ENCODE results near the gene NBAS.
A peak's percentile ranks its signal among the peaks of the same experiment; 100 is the strongest.

NBAS gene

GRCh38 chr2:15359716-15360531 lies 201.2 kb downstream of the NBAS start:
- no peak for DNase-seq (ENCODE audit: low read depth)

DNA sequence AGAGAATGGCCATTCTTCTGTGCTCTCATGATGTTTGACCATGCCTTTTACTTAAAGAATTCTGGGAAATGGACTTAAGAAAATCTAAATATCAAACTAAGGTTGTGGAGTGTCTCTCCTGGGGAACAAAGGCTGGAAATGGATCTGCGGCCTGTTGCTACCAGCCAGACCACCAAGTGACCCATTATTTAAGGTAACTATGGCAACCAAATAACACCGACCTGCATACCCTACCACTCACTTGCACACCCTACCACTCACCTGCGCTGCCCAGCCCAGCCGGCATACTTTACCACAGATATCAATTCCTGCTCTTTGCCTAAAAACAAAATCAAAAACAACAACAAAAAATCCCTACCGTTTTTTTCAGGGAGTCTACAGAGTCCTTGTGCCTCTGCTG lies 203.2 kb downstream of the NBAS start:
- no peak for DNase-seq (ENCODE audit: low read depth)

GRCh38 chr2:15357186-15357585 lies 203.9 kb downstream of the NBAS start:
- no peak for DNase-seq (ENCODE audit: low read depth)

DNA sequence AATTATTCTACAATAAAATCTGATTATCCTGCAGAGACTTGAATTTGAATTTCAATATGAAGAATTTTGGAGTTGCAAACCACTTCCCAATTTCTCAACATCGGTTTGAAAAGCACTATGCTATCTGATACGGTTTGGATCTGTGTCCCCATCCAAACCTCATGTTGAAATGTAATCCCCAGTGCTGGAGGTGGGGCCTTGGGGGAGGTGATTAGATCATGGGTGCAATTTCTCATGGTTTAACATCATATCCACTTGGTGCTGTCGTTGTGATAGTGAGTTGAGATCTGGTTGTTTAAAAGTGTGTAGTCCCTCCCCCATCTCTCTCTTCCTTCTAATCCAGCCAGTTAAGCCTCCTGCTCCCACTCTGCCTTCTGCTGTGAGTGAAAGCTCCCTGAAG lies 205.7 kb downstream of the NBAS start:
- DNase-seq (ENCODE audit: low read depth), result no peak

- DNase-seq (ENCODE audit: low read depth), result no peak
These were observed 206.4 kb downstream of the NBAS start for GRCh38 chr2:15354596-15355366.

GRCh38 chr2:15352363-15352762 lies 208.8 kb downstream of the NBAS start:
- no peak for DNase-seq (ENCODE audit: low read depth)

DNA sequence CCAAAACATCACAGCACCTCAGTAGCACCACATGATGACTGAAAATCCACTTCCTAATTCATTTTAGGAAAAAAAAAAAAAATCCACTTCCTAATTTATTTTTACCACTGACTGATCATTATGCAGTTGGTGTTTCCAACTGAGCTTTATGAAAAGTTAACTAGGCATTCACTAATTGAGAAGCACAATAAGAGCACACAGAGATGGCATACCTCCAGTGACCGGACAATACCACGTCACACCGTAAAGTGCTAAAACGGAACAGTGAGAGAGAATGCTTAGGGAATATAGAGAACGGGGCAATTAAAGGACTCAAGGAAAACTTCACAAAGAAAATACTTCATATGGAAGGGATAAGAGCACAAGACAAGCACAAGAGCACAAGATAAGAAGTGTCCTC lies 212.5 kb downstream of the NBAS start:
- DNase-seq (ENCODE audit: low read depth), result no peak

- DNase-seq (ENCODE audit: low read depth), result no peak
These were observed 213.1 kb downstream of the NBAS start for GRCh38 chr2:15348045-15348444.

- DNase-seq (ENCODE audit: low read depth), result no peak
These were observed 214.5 kb downstream of the NBAS start for GRCh38 chr2:15346624-15347023.

DNA sequence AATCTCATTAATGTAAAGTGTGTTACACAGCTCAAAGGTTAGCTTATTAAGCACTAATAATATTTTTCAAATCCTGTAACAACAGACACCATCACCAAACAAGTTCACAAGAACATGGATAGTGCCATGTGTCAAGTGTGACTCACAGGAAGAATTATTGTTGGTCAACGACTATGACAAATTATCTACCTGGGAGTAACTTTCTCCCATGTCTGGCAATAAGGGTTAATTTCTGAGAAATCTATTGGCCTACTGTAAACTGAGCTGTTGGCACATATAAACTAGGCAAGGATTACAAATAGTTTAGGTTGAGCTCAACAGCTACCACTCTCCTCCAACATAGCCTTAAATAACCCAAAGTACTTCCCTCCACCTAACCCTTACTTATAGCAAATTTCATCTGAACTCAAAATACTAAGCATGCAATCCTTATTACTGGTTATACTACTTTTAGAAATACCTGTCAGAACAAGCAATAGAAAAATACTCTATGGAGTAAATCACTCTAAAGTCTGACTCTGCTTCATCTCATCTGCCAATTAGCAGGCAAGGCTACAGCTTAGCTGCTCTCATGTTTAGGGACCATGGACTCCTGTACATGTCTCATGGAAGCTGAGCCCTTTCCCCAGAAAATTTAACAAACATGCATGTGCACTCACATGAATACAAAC lies 223.0 kb downstream of the NBAS start:
- DNase-seq (ENCODE audit: low read depth), result no peak

GRCh38 chr2:15334644-15335326 lies 226.3 kb downstream of the NBAS start:
- no peak for DNase-seq (ENCODE audit: low read depth)

- peak; percentile 38 for DNase-seq (ENCODE audit: low read depth)
These were observed 229.3 kb downstream of the NBAS start for GRCh38 chr2:15331787-15332186.

GRCh38 chr2:15325296-15325695 lies 235.8 kb downstream of the NBAS start:
- no peak for DNase-seq (ENCODE audit: low read depth)

GRCh38 chr2:15323227-15323626 lies 237.9 kb downstream of the NBAS start:
- no peak for DNase-seq (ENCODE audit: low read depth)

DNA sequence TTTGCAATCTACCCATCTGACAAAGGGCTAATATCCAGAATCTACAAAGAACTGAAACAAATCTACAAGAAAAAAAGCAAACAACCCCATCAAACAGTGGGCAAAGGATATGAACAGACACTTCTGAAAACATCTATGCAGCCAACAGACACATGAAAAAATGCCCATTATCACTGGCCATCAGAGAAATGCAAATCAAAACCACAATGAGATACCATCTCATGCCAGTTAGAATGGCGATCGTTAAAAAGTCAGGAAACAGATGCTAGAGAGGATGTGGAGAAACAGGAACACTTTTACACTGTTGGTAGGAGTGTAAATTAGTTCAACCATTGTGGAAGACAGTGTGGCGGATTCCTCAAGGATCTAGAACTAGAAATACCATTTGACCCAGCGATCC lies 239.7 kb downstream of the NBAS start:
- DNase-seq (ENCODE audit: low read depth), result peak; percentile 14

- no peak for DNase-seq (ENCODE audit: low read depth)
These were observed 244.7 kb downstream of the NBAS start for GRCh38 chr2:15316370-15316814.

DNA sequence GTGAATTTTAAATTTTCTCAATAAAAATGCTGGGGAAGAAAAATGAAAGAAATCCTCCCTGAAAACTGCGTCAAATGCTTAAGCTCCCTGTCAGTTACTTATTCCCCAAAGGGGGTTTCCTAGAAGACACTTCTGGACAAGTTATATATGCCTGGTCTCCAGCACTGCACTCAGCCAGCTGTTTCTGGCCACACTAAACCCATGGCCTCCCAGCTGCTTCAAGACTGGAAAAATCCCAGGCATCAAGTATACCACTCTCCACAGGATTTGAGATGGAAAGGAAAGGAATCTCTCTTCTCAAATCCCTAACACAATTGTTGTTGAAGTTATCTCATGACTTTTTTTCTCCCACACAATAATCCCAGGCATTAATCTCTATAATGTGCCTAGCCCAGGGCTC lies 245.7 kb downstream of the NBAS start:
- DNase-seq (ENCODE audit: low read depth), result no peak

DNA sequence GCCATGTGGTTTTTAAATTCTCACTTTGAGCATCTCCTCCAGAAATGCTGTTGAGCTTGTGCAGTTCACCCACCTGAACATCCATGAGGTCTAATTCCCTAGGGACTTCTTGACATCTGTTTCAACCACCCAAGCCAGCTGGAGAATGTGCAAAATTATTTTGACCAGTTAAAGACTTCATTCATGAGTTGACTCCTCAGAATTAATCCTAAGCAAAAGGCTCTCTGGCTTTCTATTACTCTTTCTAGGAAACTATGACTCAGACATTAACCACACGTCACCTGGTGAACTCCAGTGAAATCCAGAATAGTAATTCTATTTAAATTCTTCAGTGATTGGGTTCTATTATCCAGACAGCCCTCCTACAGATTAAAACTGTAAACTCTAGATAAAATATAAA lies 247.5 kb downstream of the NBAS start:
- no peak for DNase-seq (ENCODE audit: low read depth)

DNA sequence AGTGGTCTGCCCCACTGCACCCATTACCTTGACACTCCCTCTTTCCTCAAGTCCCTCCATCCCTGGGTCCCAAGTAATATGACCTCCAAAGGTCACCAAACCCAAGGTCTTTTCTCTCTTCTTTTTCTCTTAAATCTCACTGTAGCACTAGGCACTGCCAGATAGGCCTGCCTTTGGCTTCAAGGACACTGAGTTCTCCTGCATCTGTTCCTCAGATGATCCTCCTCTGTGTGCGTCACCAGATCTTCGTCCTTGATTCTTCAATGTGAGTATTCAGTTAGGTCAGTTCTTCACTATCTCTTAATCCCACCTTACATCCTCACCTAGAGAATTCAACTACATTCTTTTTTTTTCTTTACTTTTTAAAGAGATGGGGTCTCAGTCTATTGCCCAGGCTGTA lies 249.2 kb downstream of the NBAS start:
- DNase-seq (ENCODE audit: low read depth), result no peak

DNA sequence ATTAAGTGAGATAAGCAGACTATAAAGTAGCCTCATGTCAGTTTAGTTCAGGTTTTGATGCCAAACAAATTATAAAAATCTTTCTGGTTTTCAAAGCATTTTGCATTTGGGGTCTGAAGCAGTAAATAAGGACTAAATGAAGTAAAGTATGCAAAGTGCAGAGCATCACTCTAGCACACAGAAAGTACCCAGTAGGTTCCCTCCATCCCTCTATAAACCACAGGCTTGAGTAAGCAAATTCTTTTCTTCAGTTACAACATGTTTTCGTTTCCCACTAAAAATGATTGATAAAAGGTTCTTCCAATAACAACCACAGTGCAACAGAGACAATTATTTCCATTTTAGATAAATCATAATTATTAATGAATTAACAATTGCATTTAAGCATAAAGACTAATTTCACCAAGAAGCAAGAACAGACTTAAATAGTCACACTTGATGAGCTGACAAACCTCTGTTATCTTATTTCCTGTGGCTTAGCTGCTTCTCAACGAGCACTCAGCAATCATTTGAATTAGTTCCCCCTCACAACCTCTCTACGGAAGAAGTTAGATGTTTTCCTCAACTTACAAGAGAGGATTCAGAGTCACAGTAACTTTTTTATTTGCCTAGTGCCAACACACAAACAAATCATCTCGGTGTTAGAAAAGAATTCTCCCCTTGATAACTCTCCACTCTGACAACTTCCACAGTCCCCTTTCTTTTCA lies 249.8 kb downstream of the NBAS start:
- DNase-seq (ENCODE audit: low read depth), result no peak

DNA sequence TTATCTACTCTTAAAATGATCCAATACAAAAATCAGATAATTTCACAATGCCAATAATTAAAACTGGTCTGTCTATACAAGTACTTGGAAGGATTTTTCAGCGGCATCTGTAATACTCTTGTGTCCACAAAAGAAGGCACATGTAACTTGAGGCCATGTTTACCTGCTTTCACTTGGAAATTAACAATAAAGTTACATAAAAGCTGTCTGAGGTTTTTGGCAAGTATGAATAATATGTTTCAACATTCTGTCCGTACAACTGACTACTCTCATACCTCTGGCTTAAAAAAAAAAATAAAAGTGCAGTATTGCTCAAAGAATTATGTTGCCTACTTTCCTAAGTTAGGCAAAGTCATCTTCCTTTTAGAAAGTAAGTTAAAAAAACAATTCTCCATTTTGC lies 253.6 kb downstream of the NBAS start:
- DNase-seq (ENCODE audit: low read depth), result no peak

DNA sequence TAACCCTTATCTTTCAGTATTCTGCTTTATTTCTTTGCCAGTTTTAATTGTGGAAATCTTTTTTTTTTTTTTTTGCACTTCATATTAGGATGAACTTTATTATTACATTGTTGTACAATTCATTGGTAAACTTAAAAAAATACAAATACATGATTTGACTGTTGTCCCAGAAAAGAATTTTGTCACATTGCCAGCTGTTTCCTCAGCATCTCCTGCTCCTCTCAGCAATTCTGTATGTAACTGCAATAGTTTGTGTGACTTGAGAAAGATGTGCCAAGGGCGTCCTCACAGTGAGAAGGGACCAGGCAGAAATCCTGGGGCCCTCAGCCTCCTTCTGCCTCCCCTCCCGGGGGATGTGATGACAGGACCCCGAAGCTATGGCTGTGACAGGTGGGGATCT lies 254.4 kb downstream of the NBAS start:
- DNase-seq (ENCODE audit: low read depth), result no peak
